ENCODE measurements around the gene ACHE. TPM values are rescaled to one million over a fixed set of nuclear protein-coding genes. Genes with fewer than 3 reads are reported as not detected.
A peak's percentile ranks its signal among the peaks of the same experiment; 100 is the strongest.

The ACHE gene
- total and polyA plus RNA-seq, 4 experiments from 2014 or later: not detected

GRCh38 chr7:100897772-100898454 is 2.2 kb upstream of the ACHE start:
- Mint-ChIP-seq H3K36me3 (no peaks in the 10 kb centered on the region), H3K9me3 (peaks cover 0 to 2% (median 0%) of the 10 kb centered on the region in 8 donors), H3K27me3 (peaks cover 26 to 27% of the 10 kb centered on the region in 2 donors), H3K27ac (peak overlapping the region in 1 of 7 donors; percentile 57), H3K4me3 (peak overlapping the region; percentile 10 to 65 (median 42)), H3K4me1 (peaks cover 6 to 21% (median 7%) of the 10 kb centered on the region in 4 donors)
- Histone ChIP-seq H3K4me1 (ENCODE audit: insufficient read depth, low read length) (peaks cover 19% of the 10 kb centered on the region), H3K27me3 (ENCODE audit: insufficient read depth, low read length) (peaks cover 15% of the 10 kb centered on the region), H3K27ac (ENCODE audit: low read depth, low read length) (no peak overlapping the region), H3K9me3 (ENCODE audit: control insufficient read depth in 1 of 2, low read length in 2 of 2) (no peaks in the 10 kb centered on the region), H3K36me3 (ENCODE audit: insufficient read depth, low read length) (no peaks in the 10 kb centered on the region), H3K4me3 (ENCODE audit: low read length in 2 of 2) (no peak overlapping the region)
- intact Hi-C loops (cut with micrococcal nuclease): loop anchor here (1.0 to 10.0 kb wide), 3 partner anchors 161 to 387 kb away; no protein-coding TSS in a partner anchor
- CTCF ChIA-PET (ENCODE audit: partially characterized antibody): interaction anchor here (1.2 to 2.9 kb wide), 5 partner anchors 8 to 161 kb away, joined by 3 to 18 read pairs (median 4); partner anchors contain the start of gene UFSP1
- no peak for DNase-seq
- POLR2A ChIA-PET (ENCODE audit: partially characterized antibody): no interaction called here

GRCh38 chr7:100896732-100897608 is 1.3 kb upstream of the ACHE start:
- intact Hi-C loops (cut with micrococcal nuclease): loop anchor here (1.0 to 10.0 kb wide), 3 partner anchors 162 to 388 kb away; no protein-coding TSS in a partner anchor
- H3K4me1 ChIP-seq (ENCODE audit: insufficient read depth, low read length): peaks cover 19% of the 10 kb centered on the region
- ChIA-PET POLR2A (ENCODE audit: partially characterized antibody) (no interaction called here), CTCF (ENCODE audit: partially characterized antibody) (interaction anchor here (1.2 to 2.9 kb wide), 2 partner anchors 9 to 162 kb away, joined by 3 to 18 read pairs; no protein-coding TSS in a partner anchor)
- H3K9me3 ChIP-seq (ENCODE audit: control insufficient read depth in 1 of 2, low read length in 2 of 2): no peaks in the 10 kb centered on the region
- H3K36me3 ChIP-seq (ENCODE audit: insufficient read depth, low read length): no peaks in the 10 kb centered on the region
- Mint-ChIP-seq H3K27me3 (peaks cover 31 to 32% of the 10 kb centered on the region in 2 donors), H3K36me3 (no peaks in the 10 kb centered on the region), H3K4me1 (peaks cover 7 to 26% (median 8%) of the 10 kb centered on the region in 4 donors), H3K27ac (peak overlapping the region in 1 of 7 donors; percentile 74), H3K4me3 (peak overlapping the region; percentile 10 to 78 (median 68)), H3K9me3 (peaks cover 0 to 2% (median 0%) of the 10 kb centered on the region in 8 donors)
- peak overlapping the region in 1 of 2 donors; percentile 32 for H3K4me3 ChIP-seq (ENCODE audit: low read length in 2 of 2)
- no peak overlapping the region for H3K27ac ChIP-seq (ENCODE audit: low read depth, low read length)
- peaks cover 15% of the 10 kb centered on the region for H3K27me3 ChIP-seq (ENCODE audit: insufficient read depth, low read length)
- DNase-seq: peak; percentile 23 to 68 (median 47)

GRCh38 chr7:100895956-100896731 is 456 bp upstream of the ACHE start:
- Mint-ChIP-seq H3K4me1 (peaks cover 10 to 31% (median 14%) of the 10 kb centered on the region in 4 donors), H3K4me3 (peak overlapping the region; percentile 71 to 94 (median 82)), H3K27me3 (peaks cover 34 to 39% of the 10 kb centered on the region in 2 donors), H3K27ac (peak overlapping the region in 4 of 7 donors; percentile 5 to 85 (median 74)), H3K9me3 (peaks cover 0 to 2% (median 0%) of the 10 kb centered on the region in 8 donors), H3K36me3 (no peaks in the 10 kb centered on the region)
- peak overlapping the region in 1 of 2 donors; percentile 32 for H3K4me3 ChIP-seq (ENCODE audit: low read length in 2 of 2)
- no peaks in the 10 kb centered on the region for H3K36me3 ChIP-seq (ENCODE audit: insufficient read depth, low read length)
- CTCF ChIA-PET (ENCODE audit: partially characterized antibody): interaction anchor here (0.6 to 3.0 kb wide), 3 partner anchors 162 to 1380 kb away, joined by 3 to 19 read pairs (median 18); no protein-coding TSS in a partner anchor
- no peaks in the 10 kb centered on the region for H3K9me3 ChIP-seq (ENCODE audit: control insufficient read depth in 1 of 2, low read length in 2 of 2)
- DNase-seq: peak in 3 of 5 donors; percentile 28 to 59 (median 36)
- peaks cover 23% of the 10 kb centered on the region for H3K4me1 ChIP-seq (ENCODE audit: insufficient read depth, low read length)
- peaks cover 15% of the 10 kb centered on the region for H3K27me3 ChIP-seq (ENCODE audit: insufficient read depth, low read length)
- intact Hi-C loops (cut with micrococcal nuclease): loop anchor here (10.0 kb wide), 1 partner anchor 389 kb away; no protein-coding TSS in a partner anchor
- no peak overlapping the region for H3K27ac ChIP-seq (ENCODE audit: low read depth, low read length)
- POLR2A ChIA-PET (ENCODE audit: partially characterized antibody): interaction anchor here (2.3 kb wide), 1 partner anchor 21 kb away, joined by 11 read pairs; the partner anchor contains the start of gene SRRT

- DNase-seq: peak in 4 of 5 donors; percentile 42 to 55 (median 46)
- H3K27me3 Mint-ChIP-seq: peaks cover 32 to 34% of the 10 kb centered on the region in 2 donors
- H3K27ac Mint-ChIP-seq: no peak overlapping the region
- H3K4me3 ChIP-seq (ENCODE audit: low read length in 2 of 2): peak overlapping the region in 1 of 2 donors; percentile 38
- peaks cover 15% of the 10 kb centered on the region for H3K27me3 ChIP-seq (ENCODE audit: insufficient read depth, low read length)
- peaks cover 0 to 2% (median 0%) of the 10 kb centered on the region in 8 donors for H3K9me3 Mint-ChIP-seq
- H3K36me3 ChIP-seq (ENCODE audit: insufficient read depth, low read length): no peaks in the 10 kb centered on the region
- POLR2A ChIA-PET (ENCODE audit: partially characterized antibody): interaction anchor here (1.2 to 2.3 kb wide), 2 partner anchors 20 to 164 kb away, joined by 3 to 11 read pairs; partner anchors contain the start of gene SRRT
- intact Hi-C loops (cut with micrococcal nuclease): loop anchor here (10.0 kb wide), 1 partner anchor 390 kb away; no protein-coding TSS in a partner anchor
- H3K27ac ChIP-seq (ENCODE audit: low read depth, low read length): no peak overlapping the region
- peak overlapping the region in 2 of 8 donors; percentile 52 for H3K4me3 Mint-ChIP-seq
- CTCF ChIA-PET (ENCODE audit: partially characterized antibody): interaction anchor here (0.6 to 3.0 kb wide), 7 partner anchors 158 to 1379 kb away, joined by 3 to 19 read pairs (median 4); no protein-coding TSS in a partner anchor
- H3K36me3 Mint-ChIP-seq: no peaks in the 10 kb centered on the region
- H3K9me3 ChIP-seq (ENCODE audit: control insufficient read depth in 1 of 2, low read length in 2 of 2): no peaks in the 10 kb centered on the region
- H3K4me1 ChIP-seq (ENCODE audit: insufficient read depth, low read length): peaks cover 34% of the 10 kb centered on the region
- peaks cover 13 to 38% (median 18%) of the 10 kb centered on the region in 4 donors for H3K4me1 Mint-ChIP-seq
Observed at GRCh38 chr7:100894860-100895700, 608 bp downstream of the ACHE start.

DNA sequence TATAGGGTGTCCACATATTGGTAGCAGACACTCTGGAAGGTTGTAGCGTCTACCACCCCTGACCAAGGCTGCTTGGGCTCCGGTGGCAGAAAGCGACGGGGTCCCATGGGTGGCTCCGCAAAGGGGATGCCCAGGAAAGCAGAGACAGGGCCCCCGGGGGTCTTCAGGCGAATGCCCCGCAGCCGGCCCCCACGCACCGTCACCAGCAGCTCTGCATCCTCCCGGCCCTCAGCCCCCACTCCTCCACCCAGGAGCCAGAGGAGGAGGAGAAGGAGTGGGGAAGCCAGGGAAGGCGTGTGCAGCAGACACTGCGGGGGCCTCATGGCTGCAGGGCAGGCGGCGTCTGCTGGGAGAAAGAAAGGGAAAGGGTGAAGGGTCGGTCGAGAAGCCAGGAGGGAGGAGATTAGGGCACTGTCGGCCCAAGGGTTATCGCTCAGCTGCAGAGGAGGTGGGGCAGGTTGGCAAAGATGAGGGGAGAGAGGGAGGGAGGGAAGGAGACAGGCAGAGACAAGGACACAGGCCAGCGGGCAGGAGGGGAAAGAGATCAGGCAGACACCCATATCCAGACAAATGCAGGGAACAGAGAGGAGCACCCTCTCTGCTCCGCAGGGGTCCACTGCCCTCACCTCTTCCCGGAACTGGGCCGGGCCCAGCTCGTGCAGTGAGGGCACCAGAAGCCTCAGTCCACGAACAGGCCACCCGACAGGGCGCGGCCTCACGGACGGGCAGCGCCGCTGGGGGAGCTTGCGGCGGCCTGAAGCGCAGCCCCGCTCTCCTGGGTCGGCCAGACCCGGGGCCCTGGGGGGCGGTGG is 1.6 kb downstream of the ACHE start:
- H3K27ac Mint-ChIP-seq: peak overlapping the region in 1 of 7 donors; percentile 13
- Histone ChIP-seq H3K9me3 (ENCODE audit: control insufficient read depth in 1 of 2, low read length in 2 of 2) (no peaks in the 10 kb centered on the region), H3K4me3 (ENCODE audit: low read length in 2 of 2) (no peak overlapping the region), H3K4me1 (ENCODE audit: insufficient read depth, low read length) (peaks cover 36% of the 10 kb centered on the region), H3K36me3 (ENCODE audit: insufficient read depth, low read length) (no peaks in the 10 kb centered on the region), H3K27me3 (ENCODE audit: insufficient read depth, low read length) (peaks cover 15% of the 10 kb centered on the region), H3K27ac (ENCODE audit: low read depth, low read length) (no peak overlapping the region)
- H3K4me1 Mint-ChIP-seq: peaks cover 13 to 45% (median 18%) of the 10 kb centered on the region in 4 donors
- peak overlapping the region in 4 of 8 donors; percentile 35 to 59 (median 50) for H3K4me3 Mint-ChIP-seq
- ChIA-PET POLR2A (ENCODE audit: partially characterized antibody) (interaction anchor here (1.2 to 2.3 kb wide), 2 partner anchors 19 to 165 kb away, joined by 3 to 11 read pairs; partner anchors contain the start of gene SRRT), CTCF (ENCODE audit: partially characterized antibody) (interaction anchor here (1.0 to 3.0 kb wide), 7 partner anchors 19 to 350 kb away, joined by 3 to 19 read pairs (median 4); partner anchors contain the start of genes SRRT and TRIM56)
- peaks cover 0 to 2% (median 0%) of the 10 kb centered on the region in 8 donors for H3K9me3 Mint-ChIP-seq
- peaks cover 32 to 36% of the 10 kb centered on the region in 2 donors for H3K27me3 Mint-ChIP-seq
- DNase-seq: no peak
- intact Hi-C loops (cut with micrococcal nuclease): loop anchor here (10.0 kb wide), 1 partner anchor 391 kb away; no protein-coding TSS in a partner anchor
- H3K36me3 Mint-ChIP-seq: no peaks in the 10 kb centered on the region

Data from CD4-positive, alpha-beta memory T cell (primary cell).